Fibroblast of skin of abdomen (primary cell): ENCODE results near the gene FOXA3.
"Not testable (repeated sequence)": the region's sequence is repeated elsewhere in the genome, so short reads cannot be mapped to it uniquely, and the experiment has no call there.

Experiments used
- DNase-seq: peaks from one replicate; pipeline ENCODE4 v3.0.0-alpha.2; 2013

FOXA3 gene

DNA sequence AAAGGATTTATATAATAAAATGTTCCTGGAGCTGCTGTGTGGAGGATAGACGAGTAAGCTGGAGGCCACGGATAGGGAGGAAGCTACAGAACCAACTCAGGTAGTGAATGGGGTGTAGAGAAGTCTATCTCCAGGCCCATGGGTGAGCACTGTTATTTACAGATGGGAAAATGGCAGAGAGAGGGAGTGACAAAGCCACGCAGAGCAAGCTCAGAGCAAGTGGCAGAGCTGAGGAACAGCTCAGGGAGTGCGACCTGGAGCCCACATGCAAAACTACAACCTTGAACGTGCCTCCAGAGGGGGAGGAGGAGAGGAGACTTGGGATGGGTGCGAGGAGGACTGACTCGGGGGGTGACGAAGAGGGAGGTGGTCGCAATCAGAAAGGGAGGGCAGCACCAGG, 35.6 kb upstream of the FOXA3 start:
- no peak for DNase-seq

DNA sequence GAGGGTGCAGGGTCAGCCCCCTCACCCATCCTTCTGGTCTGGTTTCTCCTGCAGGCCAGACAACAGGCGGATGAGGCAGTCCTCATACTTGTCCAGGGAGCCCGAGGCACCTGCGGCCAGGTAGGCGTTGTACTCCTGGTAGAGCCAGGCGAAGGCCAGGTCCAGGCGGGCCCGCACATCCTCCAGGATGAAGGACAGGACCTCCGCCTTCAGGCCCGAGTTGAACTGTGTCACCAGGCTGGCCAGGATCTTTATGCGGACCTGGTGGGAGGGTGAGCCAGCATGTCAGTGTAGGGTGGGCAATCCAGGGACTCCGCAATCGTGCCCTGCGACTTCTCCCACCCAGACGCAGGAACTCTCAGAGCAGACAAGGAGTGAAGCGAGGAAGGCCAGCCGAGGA, 35.2 kb upstream of the FOXA3 start:
- DNase-seq, result no peak

GRCh38 chr19:45834970-45835369, 29.2 kb upstream of the FOXA3 start:
- DNase-seq, result no peak

GRCh38 chr19:45842198-45842597, 21.9 kb upstream of the FOXA3 start:
- no peak for DNase-seq

- no peak for DNase-seq
These were observed 16.5 kb upstream of the FOXA3 start for GRCh38 chr19:45847663-45848062.

DNA sequence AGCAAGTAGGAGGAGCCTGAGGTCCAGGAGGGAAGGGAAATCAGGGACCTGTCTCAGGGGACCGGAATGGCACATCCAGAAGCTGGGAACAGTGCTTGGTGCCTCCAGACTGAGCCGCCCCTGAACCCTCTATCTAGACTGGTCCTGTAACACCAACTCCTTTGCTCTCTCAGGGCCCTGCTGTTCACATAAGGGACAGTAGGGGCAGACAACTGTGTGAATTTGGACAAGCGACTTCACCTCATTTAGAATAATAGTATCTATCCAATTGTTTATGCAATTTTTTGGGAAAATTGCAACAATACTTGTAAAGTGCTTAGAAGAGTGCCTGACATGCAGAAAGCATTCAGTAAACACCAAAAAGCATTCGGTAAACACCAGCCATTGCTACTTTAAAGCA, 15.2 kb upstream of the FOXA3 start:
- no peak for DNase-seq

GRCh38 chr19:45852145-45852750, 11.9 kb upstream of the FOXA3 start:
- DNase-seq, result peak; percentile 28

GRCh38 chr19:45852983-45853382, 11.1 kb upstream of the FOXA3 start:
- DNase-seq, result no peak

DNA sequence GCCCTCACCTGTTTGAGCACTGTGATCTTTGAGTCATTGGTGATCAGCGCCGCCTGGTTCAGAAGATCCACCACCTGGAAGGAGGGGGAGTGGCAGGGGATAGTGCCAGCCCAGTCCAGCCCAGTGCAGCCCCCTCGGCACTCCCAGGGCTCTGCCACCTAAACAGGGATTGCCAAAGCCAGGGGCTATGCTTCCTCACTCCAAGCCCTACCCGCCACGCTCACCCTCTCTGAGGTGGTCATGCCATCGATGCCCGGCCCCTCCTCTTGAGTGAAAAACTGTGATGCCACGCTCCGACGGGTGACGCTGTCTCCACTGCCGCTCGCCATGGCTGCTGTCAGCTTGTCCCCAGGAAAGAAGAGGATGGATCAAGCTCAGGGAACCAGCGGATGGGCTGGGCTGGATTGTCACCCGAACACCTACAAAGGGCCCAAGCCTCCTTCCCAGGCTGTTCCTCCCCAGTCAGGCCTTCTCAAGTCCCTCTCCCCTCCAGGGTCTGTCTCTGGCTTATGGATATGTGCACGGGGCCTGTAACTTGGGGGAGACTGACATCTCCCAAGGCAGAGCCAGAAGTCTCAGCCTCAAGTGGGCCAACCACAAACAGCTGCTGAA, 9.9 kb upstream of the FOXA3 start:
- DNase-seq, result no peak

DNA sequence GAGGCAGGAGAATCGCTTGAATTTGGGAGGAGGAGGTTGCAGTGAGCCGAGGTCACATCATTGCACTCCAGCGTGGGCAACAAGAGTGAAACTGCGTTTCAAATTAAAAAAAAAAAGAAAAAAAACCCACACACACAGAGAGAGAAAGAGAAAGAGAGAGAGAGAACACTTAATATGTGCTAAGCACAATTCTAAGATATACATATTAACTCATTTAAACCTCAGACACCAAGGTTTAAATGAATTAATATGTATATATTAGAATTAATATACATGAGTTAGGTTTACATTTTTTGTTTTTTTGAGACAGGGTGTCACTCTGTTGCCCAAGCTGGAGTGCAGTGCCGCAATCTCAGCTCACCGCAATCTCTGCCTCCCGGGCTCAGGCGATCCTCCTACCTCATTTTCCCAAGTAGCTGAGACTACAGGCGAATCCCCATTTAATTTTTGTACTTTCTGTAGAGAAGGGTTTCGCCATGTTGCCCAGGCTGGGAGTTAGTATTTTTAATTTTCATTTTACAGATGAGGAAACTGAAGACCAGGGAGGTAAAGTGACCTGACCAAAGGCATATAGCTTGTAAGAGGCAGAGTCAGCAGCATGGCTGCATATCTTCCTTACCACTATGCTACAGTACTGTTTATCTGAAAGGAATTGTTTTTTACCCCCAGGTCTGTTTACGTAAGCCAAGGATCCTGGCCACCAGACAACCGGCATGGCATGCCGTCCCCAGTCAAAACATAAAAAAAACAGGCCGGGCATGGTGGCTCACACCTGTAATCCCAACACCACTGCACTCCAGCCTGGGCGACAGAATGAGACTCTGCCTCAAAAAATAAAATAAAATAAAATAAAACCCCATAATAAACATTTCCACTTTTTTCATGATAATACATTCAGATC, 3.5 kb upstream of the FOXA3 start:
- no peak for DNase-seq

DNA sequence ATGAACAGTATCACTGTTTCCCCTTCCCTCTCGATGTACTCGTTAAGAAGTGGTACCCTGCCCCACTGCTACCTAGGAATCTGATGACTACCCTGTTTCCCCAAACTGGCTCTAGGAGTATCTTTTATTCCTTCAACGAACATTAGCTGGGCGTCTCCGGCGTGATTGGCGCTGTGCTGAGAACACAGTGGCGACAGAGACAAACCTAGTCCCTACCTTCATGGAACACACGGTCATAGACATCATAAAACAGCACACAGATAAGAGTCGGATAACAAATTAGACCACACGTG, 1.9 kb upstream of the FOXA3 start:
- DNase-seq, result no peak

DNA sequence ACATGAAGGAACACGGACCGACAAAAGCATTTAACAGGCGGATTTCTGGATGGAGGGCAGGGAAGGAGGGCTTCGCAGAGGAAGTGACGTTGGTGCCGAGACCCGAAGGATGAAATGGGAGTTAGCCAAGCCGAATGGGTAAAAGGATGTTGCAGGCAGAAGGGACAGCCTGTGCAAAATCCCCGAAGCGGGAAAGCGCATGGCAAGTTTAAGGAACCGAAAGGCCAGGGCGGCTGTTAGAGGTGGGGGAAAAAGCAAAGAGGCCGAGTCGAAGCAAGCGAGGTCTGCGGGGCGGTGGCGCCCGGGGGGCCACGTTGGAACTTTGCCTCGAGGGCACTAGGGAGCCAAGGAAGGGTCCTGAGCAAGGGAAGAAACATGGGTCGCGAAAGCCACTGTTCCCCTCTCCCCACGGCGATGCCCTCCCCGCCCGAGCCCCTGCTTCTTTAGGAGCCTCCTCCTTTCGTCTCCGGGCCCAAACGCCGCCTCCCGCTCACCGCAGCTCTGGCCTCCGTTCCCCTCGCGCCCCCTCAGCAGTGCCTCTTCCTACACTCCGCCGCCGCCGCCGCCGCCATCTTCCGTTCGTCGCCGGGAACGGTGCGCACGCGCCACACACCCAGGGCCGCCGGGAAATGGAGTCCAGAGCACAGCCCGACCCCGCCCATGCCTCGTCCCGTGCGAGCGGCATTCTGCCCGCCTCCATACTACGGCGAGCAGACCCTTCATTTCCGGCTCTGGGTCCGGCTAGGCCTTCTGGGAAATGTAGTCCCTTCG, 1.4 kb upstream of the FOXA3 start, which contains the start of gene SYMPK:
Gene SYMPK, minus strand, starts transcription at position 584 of the 771 bp plus-strand sequence. CDS start 8,652 bp downstream, outside the sequence.
- peak; percentile 98 for DNase-seq

DNA sequence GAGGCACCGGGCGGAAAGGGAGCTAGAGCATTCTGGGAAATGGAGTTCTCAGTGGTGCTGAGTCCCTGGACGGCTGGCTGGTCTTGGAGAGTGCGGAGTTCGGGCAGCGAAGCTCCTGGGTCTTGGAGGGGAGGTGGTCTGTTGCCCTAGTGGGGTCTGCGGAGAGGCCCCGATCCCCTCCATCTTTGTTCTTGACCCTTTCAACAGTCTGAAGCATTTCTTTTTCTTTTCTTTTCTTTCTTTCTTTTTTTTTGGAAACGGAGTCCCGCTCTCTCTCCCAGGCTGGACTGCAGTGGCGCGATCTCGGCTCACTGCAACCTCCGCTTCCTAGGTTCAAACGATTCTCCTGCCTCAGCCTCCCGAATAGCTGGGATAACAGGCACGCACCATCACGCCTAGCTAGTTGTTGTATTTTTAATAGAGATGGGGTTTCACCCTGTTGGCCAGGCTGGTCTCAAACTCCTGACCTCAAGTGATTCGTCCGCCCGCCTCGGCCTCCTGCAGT, 739 bp upstream of the FOXA3 start:
- DNase-seq, result no peak

DNA sequence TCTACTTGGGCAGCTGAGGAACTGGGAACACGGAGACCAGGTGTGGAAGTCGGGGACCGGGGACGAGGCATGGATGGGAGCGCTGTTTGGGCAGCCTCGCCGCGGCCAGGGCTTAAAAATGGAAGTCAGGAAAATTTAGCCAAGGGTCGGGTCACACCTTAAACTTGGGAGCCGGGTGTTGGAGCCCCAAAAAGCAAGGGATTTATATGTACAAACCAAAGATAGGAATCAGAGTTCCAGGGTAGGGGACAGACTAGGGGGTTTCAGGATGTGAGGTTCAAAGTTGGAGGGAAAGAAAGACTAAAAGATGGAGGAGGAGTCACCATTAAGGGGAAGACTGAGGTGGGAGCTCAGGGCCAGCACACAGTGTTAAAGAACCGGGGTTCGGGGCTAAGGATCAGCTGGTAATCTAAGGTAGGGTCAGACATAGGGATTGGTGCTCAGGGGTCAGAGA, 530 bp downstream of the FOXA3 start:
- DNase-seq, result no peak

DNA sequence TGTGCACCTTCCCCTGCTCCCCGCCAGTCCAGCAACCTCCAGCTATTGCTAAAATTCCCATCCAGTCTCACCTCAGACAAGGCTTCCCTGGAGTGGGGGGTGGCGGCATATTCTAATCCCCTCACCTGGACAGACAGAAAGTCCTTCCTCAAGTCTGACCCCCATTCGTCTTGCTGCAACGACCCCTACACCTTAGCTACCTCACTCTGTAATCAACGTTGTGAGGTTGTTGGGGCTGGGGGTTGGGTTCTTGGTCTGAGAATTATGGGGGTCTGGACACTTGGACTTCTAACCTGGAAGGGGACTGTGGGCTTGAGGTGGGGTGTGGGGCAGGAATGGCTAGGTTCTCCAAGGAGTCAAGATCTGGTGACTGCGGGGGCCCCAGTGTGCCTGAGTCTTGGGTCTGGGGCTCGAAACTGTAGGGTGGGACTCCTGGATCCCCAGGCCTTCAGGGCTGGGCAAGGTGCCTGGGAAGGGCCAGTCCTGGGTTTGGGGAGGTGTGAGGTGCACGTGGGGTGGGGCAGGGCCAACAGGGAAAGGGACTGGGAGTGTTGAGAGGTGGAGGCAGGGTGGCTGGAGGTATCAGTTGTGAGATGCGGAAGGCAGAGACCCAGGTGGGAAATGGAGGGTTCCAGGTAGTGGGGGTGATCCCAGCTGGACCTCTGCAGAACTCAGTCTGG, 1.3 kb downstream of the FOXA3 start:
- no peak for DNase-seq

DNA sequence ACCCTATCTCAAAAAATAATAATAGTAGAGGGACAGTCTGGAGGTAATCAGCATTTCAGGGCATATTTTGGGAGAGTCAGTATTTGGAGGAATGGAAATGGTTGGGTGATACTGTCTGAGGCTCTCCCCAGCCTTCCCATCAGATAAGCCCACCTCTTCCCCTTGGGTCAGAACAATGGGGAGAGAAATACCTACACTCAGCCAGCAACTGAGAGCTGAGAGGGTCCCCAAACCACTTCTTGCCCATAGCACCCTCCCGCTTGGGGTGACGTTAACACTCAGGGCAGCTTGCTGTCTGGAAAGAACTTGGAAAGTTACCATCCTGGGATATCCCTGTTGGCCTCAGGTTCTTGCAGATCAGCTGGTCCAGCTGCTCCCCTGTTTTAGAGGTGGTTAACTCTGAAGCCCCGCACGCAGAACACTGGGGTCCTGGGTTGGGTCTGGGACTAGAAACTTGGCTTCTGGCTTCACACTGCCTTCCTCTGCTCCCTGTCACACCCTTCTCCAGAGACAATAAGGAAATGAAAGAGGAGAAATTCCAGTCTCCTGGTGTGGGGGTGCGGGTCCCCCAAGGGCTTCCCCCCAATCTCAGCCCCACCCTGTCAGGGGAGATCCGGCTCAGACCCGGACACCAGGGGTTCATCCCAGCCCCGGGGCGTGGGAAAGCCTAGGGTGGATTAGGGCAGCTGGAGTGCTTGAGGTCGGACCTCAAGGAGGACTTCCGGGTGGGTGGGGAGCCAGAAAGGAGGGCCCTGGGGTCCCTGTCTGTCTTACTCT, 2.5 kb downstream of the FOXA3 start:
- DNase-seq, result no peak

- not testable (repeated sequence) for DNase-seq
These were observed 3.1 kb downstream of the FOXA3 start for GRCh38 chr19:45867241-45867640.

DNA sequence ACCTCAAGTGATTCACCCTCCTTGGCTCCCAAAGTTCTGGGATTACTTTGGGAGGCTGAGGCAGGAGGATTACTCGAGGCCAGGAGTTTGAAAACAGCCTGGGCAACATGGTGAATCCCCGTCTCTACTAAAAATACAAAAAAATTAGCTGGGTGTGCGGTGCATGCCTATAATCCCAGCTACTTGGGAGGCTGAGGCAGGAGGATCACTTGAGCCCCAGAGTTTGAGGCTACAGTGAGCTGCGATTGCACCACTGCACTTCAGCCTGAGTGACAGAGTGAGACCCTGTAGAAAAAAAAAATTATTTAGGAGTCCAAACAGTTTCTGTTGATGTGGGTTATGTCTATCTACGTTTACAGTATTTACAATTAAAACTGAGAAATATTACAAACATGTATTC, 6.7 kb downstream of the FOXA3 start:
- DNase-seq, result no peak

DNA sequence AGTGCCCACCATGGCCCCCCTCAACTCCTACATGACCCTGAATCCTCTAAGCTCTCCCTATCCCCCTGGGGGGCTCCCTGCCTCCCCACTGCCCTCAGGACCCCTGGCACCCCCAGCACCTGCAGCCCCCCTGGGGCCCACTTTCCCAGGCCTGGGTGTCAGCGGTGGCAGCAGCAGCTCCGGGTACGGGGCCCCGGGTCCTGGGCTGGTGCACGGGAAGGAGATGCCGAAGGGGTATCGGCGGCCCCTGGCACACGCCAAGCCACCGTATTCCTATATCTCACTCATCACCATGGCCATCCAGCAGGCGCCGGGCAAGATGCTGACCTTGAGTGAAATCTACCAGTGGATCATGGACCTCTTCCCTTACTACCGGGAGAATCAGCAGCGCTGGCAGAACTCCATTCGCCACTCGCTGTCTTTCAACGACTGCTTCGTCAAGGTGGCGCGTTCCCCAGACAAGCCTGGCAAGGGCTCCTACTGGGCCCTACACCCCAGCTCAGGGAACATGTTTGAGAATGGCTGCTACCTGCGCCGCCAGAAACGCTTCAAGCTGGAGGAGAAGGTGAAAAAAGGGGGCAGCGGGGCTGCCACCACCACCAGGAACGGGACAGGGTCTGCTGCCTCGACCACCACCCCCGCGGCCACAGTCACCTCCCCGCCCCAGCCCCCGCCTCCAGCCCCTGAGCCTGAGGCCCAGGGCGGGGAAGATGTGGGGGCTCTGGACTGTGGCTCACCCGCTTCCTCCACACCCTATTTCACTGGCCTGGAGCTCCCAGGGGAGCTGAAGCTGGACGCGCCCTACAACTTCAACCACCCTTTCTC, 8.2 kb downstream of the FOXA3 start:
- no peak for DNase-seq

GRCh38 chr19:45873219-45873772, 9.2 kb downstream of the FOXA3 start:
- DNase-seq, result no peak
